SKM-1 (cell line): Measurements from ENCODE around the gene LCE7A.

Experiments used
- DNase-seq: peaks from one replicate; lab custom pipeline; 2025; ENCODE audit not compliant: unreplicated experiment; lab: John Stamatoyannopoulos, UW

The LCE7A gene, protein sequence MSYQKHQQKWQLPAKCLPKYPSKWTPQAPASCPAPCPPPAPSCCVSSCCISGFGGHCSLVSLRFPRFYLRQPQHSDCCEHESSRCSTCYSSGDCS

DNA sequence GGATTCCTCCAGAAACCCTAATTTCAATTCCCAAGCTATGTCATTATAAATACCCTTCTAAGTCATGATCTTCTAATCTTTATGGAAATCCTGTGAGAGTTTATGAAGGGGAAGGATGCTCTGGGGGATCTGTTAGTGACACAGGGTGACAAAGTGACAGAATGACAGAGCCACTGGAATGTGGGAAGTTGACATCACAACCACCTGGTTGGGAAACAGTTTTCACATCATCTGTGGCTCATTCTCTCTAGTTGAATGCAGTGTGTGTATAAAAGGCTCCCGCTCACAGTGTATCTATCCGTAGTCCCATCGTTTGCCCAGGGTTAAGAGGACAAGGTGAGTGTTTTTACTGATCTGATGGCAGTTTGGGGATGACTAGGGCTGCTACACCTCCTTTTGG, at the start of gene LCE7A:
Gene LCE7A (plus strand): TSS at position 301 of the 400 bp plus-strand sequence. CDS start 702 bp downstream, outside the sequence.
- DNase-seq, result no peak

DNA sequence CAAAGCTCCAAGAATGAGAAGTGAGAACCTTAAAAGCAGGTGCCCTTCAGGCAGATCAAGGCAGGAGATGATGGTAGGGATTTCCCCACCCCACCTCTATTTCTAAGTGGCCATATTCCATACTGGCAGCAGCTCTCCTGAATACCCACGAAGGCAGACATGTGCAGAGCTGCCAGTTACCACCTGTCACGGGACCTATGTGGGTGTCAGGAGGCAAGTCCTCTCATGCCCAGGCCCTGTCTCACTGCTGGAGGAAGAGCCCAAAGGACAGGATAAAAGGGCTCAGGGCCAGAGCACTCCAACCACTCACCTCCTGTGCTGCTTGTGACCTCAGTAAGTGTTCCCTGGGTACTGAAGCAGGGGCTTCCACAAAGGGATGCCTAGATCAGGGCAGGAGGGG, 48.7 kb upstream of the LCE7A start:
- no peak for DNase-seq

DNA sequence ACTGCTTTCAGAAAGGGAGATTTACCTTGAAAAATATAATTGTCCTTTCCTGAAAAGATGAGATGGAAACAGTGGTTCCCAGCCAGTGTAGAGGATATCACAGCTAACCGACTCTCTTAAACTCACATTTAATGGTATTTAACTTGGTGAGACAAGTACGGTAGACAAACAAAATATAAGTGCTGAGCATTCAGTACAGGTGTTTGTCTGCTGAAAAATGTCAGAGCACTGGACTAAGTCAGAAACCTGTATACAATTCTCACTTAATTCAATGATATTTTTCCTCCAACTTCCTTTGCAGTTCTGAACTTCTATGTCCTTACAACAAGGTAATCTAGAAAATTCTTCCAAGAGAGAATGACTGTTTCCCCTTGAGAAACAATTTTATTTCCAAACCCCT, 48.1 kb upstream of the LCE7A start, which contains the start of gene LCE1B:
Gene LCE1B (plus strand): TSS at position 301 of the 400 bp plus-strand sequence. CDS start 476 bp downstream, outside the sequence.
- no peak for DNase-seq

DNA sequence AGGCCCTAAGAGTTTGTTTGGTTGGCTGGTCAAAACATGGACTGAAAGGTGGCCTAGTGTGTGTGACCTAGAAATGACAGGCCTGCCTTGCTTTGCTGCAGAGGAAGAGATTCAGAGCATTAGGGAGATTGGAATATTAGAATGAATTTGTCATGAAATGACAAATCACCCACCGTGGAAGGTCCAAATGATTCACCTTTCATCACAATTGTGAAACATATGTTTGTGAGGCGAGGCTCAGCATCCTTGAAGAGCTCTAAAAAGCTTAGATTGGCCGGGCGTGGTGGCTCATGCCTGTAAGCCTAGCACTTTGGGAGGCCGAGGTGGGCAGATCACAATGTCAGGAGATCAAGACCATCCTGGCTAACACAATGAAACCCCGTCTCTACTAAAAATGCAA, 42.5 kb upstream of the LCE7A start:
- DNase-seq, result no peak

DNA sequence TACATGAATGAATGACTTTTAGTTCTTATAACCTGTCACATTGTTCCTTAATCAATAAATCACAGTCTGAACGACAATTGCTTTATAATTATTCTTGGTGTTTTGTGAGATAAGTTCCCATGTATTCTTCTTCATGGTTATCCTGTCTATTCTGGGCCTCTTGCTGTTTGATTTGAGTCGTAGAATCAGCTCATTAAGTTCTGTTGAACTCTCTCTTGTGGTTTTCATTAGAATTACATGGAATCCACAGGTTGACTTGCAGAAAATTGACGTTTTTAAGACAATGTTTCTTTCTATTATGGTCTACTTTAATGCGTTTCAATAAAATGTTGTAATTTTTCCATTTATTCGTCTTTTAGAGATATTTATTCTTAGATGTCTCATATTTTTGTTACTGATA, 36.5 kb upstream of the LCE7A start:
- DNase-seq, result no peak

DNA sequence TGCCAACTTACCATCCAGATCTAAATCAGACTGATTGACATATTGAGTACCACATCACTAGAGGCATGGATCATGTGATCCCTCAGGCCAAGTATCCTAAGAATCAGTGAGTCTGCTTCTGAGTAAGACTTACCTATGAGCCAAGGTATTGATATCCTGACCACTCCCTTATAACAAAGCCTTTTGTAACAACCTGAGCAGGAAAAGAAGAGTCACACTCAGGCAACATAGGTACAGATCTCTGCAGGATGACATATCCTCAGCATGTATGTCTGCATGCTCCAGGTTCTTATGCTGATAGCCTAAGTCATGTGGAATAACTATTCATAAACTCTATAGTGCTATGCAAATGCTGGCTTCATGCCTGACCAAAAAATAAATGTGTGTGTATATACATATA, 34.8 kb upstream of the LCE7A start:
- no peak for DNase-seq

DNA sequence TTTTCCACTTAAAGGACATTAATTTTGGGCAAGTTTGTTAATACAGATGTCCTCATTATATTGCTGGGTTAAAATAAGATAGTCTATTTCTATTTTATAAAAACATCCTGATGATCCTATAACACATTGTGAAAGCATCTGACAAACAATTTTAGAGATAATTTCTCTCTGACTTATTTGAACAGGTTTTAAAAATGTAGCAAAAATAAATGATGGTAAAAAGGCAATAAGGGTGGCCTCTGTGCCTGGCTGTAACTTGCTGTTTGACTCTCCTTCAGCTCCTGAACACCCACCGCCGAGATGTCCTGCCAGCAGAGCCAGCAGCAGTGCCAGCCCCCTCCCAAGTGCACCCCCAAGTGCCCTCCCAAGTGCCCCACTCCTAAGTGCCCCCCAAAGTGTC, 32.6 kb upstream of the LCE7A start, which contains the start of gene LCE1A:
Gene LCE1A (plus strand): TSS at position 301 of the 400 bp plus-strand sequence. CDS start 0 bp downstream, at position 301.
- DNase-seq, result no peak

DNA sequence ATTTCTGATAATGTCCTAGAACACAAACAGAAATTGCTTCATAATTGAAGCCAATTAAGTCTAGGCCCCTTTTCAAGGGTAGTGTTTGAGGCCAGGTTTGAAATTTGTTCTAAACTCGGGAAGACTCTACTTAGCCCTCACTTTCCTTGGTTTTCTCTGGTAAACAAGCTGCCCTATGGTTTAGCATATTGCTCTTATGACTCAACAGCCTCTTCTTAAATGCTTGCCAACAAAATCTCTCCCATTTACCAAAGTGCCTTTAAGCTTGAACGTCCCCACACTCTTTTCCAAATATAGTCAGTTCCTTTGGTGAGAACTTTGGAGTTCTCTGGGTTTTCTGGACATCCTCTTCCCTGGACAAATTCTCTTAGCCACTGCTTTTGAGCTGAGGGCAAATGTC, 22.9 kb upstream of the LCE7A start:
- no peak for DNase-seq

DNA sequence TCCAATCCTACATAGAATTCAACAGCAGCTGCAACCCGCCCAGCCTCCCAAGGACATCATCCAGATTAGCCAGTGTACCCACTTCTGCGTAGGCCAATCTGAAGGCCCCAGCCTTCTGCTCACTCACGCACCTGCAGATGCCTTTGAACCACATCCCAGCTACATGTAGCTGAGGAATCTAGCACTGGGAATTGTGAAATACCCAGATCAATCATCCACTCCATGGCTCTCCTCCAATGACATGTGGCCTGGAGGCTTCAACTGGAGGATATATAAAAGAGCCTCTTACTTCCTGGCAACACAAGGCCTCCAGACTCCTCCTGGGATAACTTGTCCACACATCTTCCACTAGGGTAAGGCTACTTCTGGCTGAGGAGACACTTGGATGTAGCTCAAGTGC, 17.2 kb upstream of the LCE7A start, which contains the start of gene LCE6A:
Gene LCE6A (plus strand): TSS at position 301 of the 400 bp plus-strand sequence. CDS start 665 bp downstream, outside the sequence.
- DNase-seq, result no peak

DNA sequence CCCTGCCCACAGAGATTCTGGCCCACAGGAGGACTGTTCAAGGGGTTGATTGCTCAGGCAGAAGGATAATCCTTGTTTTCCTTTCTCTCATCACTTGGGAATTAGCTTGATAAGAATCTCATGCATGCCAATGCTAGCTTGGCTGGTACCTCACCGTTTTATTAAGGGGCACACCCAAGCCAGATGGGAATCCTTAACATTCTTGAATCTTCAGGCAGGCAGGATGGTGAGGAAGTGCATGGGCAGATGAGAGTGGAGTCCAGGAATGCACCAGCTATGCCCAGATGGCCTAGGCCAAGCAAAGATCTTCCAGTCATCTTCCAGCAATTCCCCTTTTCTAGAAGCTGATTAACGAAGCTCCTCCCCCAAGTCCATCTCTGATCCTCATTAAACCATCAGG, 4.1 kb upstream of the LCE7A start:
- DNase-seq, result no peak

DNA sequence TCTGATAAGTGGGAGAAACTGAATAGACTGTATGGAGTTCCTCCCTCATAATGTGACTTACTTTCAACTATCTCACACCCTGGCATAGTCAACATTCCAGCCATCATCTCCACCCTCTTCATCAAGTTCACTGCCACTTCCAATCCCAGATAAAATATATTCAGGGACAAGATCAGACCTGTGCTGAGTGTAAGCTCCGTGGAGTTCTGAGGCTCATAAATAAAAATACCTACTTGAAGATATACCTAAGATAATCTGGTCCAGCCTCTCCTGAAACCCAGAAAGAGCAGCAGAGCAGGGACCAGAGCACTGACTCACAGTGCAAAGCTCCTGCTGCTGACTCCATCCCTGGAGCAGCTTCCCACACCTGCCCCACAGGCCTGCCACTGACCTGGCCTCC, 1.7 kb upstream of the LCE7A start:
- no peak for DNase-seq

DNA sequence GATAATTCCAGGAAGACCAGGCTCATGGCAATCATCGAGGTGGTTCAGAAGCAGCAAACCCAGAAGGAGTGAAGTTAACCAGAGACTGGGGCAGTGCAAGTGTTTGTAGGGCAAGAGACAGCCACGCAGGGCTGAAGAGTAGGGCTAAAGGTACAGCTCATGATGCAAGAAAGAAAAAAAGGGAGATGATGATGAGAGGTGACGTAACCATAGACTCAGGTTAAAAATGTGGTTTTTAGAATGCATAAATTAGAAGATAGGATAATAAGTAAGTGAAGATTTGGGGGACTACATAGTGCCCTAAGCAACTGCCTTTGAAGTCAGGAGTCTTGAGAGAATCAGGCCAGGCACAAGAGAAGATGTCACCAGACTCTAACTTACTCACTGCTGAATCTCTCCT, 333 bp downstream of the LCE7A start:
- DNase-seq, result no peak

DNA sequence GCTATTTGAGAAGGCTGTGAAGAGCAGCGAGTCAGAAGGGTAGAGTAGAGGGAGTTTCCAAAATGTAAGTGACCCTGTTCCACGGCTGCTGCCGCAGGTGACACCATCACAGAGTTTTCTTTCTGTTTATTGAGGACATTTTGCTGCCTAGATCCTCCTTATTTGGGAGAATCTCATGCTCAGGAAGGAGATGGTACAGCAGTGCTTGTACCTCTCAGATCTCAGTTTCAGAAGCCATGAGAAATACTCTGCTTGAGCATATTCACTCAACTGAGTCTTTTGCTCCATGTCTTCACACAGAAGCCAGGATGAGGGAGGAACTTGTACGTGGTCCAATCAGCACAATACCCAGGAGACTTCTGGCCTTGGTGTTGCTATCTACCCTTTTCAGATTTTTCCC, 1.6 kb downstream of the LCE7A start:
- no peak for DNase-seq

DNA sequence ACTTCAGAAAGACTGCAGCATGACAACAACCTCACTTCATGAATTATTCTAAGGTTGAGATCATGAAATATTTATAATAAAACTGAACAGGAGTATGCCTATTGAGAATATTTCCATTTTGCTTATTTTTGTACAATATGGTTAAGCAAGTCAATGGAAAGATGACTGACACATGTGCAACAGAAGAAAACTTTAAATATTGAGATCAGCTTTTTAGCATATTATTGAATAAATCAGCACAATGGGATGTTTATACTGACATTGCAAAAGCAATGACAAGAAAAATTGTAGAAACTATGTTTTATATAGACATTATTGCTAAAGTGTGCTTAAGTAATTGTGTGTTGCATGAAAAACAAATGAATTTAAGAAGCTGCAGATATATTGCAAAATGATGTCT, 4.6 kb downstream of the LCE7A start:
- DNase-seq, result no peak

DNA sequence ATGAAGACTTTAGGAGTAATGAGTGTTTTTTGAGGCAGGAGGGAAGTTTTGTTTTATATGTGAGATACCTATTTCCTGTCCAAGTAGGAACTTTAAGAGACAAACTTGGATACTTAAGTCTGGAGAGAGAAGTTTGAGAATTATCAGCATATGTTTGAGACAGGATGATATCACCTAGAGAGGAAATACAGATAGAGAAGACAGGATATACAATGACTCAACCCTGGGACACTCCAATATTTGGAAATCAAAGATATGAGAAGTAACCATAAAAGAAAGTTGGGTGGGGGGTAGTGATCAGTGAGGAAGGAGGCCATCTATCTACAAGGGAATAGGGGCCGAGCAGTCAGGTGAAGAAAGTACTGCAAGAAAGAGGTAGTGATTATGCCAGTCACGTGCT, 6.5 kb downstream of the LCE7A start:
- no peak for DNase-seq

DNA sequence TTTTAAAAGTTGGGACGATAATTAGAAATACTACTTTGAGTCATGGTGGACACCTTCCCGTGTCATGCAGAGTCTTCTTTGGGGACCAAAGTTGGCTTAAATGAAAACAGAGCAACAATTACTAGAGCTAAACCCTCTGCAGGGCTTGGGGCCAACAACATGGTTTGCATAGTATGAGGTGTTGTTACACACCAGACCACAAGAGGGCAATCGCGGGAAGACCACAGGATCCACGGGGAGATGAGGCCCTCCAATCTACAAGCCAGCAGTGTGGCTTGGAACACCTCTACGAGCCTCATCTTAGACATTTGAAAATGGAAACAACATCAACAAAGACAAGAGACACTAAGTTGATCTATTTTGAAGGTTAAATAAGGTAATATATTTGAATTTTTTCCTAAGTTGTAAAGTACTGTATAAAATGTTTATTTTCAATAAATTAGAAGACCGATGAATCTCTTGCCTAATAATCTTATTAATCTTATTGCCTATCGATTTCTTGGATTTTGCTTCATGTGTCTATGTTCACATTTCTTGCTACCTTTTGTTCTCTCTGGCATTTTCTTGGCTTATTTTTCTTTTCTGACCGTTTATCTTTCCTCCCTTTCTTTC, 10.1 kb downstream of the LCE7A start:
- peak; percentile 72 for DNase-seq

DNA sequence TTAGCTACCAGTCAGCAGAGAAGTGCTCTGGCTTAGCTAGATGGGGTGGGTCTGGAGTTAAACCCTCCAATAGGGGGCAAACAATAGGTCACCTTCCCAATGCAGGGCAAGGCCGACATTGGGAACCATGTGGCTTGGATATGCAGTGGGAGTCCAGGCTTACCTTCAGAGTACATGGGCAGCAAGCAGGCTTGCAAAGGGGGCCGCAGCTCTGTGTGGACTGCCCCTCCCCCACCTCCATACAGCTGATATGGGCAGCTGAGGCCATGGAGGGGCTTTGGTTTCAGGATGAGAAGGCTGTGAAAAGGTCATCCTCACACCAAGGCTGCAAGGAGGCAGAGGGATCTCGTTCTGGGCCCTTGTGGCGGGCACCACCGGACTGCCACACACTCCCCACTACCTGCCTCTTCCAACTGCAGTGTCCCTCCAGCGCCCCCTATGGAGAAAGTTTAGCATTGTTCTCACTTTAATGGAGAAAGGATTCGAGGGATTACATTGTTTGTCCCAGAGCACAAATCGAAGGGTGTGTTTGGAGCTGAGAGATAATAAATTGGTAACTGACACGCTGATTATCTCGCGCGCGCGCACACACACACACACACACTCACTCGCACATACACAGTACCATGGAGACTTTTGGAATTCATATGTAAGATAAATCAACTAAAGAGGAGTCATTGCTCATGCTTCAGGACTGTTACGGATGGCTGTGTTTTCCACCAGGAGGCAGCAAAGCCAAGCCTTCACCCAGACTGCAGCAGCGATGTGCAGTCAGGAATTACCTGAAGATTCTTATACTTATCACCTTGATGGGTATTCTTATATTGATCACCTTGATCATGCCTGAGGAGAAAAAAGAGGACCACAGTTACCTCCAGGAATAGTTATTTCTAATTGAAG, 11.3 kb downstream of the LCE7A start:
- peak; percentile 16 for DNase-seq

DNA sequence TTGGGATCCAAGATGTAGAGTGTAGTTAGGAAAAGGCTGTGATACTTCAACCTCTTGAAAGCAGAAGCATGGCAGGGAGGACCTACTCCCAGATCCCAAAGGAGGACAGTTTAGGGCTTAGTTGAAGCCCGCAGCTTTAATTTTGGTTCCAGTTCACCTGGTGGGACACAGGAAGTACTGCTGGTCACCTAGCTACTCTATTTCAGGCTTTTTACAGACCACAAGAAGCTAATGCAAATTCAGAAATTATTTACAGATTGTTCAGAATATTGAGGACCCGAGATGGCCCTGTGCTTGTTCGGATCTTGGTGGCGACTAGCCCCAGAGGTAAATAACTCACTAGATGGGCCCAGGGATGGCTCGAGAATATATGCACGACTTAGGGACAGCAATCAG, 11.9 kb downstream of the LCE7A start:
- no peak for DNase-seq

DNA sequence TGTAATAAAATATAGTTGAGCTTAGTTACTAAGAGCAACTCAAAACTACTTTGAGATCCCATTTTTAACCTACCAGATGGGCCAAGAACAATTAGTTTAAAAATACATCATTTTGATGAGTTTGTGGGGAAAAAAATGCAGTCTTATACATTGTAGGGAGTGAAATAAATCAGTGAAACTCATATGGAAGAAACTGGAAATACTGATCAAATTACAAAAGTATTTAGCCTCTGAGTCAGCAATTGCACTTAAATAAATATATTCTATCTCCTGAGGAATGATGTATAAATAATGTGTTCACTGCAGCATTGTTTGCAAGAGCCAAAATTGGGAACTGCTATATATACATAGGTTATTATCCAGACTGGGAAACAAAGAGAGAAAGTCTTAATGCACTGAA, 13.7 kb downstream of the LCE7A start:
- DNase-seq, result no peak

DNA sequence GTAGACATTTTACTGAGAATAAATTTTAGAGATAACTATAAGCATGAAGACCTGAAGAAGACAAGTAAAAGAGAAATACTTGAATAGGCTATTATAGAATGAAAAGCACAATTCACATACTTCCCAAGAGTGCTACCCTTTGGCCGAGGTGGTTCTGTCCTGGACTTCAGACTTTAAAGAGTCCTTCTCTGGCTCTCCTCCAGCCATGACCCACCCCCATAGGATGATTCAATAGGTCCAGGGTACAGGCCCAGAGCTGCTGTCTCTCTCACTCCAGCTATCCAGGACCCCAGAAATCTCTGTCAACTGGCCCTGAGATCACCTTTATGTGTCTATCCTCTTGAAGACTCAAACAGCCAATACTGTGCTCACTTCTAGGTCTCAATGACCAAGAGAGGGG, 17.0 kb downstream of the LCE7A start:
- no peak for DNase-seq

DNA sequence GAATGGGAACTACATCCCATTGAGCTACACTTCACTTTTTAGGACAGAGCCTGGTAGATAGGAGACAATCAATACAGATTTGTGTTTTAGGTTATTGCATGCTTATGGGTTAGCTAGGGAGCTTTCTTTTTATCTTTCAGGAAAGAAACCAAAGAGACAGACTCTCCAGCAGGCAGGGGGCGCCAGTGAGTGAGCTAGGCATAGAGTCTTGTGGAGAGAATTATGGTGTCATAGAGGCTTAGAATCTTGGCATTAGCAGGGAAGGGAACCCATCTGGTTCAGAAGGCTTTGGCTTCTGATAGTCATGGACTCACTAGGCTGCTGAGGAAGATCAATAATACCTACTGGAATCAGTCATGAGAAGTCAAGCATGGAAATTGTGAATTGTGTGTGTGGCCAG, 18.2 kb downstream of the LCE7A start, which contains the start of gene SMCP:
Gene SMCP (plus strand): TSS at position 281 of the 400 bp plus-strand sequence. CDS start 6,101 bp downstream, outside the sequence.
- DNase-seq, result no peak
